HG03520 (cell line): Measurements from ENCODE around the gene CNTFR.

Source experiments
- ATAC-seq: cut with Tn5 transposase; IDR thresholded peaks from one replicate; pipeline ENCODE4 v1.9.1; 2021; ENCODE audit warnings: mild to moderate bottlenecking, moderate library complexity; ENCODE audit not compliant: unreplicated experiment

Gene CNTFR

DNA sequence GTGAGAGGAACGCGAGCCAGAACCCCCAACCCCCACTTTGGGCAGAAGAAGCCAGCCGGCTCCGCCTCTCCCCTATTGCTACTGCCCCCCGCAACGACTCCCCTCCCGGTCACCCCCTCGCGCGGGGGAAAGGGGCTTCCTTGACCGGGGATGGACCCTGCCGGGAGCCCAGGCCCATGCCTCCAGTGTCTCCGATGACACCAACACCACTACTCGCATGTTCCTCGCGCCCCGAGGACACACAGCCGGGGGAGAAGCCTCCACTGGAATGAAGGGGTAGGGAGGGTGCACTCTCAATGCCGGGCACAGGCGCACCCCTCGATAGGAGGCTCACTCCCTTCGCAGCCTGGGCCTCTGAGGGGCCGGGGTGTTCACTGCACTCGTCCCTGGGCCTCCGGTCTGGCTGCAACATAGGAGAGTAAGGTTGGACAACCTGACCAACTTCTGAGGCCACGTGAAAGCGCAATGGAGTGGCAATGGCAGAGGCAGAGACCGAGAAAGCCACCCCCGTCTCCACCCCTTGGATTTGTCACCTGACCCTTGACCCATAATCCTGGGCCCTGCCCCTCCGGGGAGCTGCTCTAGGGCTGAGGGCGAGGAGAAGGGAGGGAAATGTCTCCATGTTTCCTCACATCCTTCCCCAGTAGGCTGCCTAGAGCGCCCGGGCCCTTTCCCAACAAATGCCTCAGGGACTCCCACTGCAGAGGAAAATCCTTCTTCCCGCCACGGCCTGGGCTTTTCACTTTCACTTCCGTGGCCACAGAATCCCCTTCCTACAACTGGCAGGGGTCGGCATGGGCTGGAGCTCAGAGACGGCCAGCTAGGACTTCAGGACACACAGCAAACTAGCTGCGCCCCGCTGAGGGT is 1.1 kb upstream of the CNTFR start:
- ATAC-seq = no peak

DNA sequence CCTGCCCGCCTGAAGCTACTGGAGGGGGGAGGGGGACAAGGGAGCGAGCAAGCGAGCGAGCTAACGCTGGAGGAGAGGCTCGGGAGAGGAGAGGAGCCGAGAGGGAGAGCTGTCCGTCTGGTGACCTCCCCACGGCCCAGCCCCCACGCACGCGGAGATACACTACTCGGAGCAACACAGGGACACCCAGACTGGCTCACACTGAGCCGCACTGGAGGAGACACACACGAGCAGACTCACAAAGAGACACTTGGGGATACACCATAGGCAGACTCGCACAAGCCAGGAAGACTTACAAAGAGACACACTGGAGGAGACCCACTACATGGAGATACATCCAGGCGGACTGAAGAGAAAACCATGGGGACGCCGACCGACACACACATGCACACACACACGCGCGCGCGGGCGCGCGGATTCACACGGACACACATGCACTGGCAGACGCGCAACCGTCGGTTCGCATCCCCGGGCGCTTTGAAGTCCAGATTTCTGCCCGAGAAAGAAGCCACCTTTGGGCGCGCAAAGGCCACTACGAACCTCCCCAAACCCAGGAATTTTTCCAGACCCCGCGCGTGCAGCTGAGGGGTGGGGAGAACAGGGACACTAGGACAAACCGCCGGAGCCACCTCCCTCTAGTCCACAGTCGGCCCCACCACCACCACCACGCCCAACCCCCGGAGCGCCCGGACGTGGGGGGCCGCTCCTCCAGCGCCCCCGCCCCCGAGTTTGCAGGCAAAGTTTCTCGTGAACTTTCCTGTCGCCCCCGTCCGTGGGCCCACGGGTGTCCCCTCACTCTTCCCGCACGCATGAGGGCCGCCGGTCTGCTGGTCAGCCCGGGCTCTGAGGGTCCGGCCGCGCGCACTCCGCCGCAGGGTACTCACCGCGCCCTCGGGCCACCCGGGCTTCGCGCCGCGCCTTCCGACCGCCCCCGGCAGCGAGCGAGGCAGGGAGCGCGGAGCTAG is 571 bp downstream of the CNTFR start:
- no peak for ATAC-seq

- no peak for ATAC-seq
These were observed 2.3 kb downstream of the CNTFR start for GRCh38 chr9:34587271-34587670.

- ATAC-seq = no peak
These were observed 3.4 kb downstream of the CNTFR start for GRCh38 chr9:34585946-34586669.

DNA sequence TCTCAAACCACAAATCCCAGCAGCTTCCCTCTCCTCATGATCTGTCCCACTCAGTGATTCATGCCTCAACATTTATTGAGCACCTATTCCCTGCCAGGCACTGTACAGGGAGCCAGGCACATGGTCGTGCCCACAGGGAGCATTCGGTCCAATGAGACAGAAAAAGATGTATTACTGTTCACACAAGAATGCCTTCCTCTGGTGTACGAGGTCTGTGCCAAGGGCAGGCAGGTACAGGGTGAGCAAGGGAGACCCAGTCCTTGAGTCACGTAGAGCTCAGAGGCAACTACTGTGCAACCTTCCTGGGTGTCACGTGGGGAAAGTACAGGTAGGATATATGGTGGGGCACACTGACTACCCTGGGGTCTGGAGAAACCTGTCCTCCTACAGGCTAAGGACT is 4.6 kb downstream of the CNTFR start:
- ATAC-seq = no peak

DNA sequence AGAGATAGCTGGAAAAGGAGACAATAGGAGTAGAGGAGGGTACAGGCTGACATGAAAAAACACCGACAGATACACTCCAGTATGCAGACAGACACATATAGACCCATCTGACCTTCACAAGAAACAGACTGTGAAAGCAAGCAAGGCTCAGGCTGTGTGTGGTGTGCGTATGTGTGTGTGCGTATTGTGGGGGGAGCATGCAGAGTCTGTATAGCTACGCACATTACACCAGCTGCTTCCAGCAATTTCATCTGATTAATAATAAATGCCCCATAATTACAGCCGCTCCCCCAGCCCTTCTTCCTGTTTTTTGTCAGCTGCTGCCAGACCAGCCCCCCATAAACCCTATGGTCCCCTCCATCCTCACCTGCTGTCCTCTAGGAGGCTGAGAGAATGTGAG is 6.7 kb downstream of the CNTFR start:
- no peak for ATAC-seq

DNA sequence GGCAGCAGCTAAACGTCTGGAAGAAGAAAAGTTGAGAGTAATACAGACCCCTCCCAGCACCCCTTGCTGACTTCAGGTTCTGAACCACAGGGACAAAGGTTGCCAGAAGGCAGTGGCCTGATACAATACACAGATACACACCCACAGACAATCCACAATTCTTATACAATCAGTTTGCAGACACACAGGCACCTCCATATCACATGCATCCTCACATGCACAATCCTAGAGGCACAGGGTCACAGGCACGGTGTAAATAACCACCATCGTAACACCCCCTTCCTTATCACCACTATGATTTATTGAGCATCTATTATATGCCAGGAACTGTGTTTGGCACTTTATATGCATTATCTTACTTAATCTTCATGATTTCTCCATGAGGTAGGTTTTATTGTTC is 8.2 kb downstream of the CNTFR start:
- no peak for ATAC-seq

- no peak for ATAC-seq
These were observed 9.2 kb downstream of the CNTFR start for GRCh38 chr9:34580358-34580757.

DNA sequence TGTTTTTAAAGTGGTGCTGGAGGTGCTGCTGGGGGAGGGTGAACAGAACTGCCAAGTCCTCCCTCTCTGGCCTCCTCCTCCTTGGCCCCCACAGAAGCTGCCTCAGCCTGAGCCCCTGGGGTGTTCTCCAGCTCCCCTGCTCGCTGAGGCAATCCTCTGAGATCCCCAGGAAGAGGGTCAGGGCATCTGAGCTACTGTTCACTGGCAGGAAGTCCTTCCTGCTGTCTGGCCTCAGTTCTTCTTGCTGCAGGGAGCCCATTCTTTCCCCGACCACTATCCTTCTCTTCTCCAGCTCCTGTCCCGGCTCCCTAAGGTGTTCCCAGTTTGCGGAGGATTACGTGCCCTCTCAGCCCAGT is 9.7 kb downstream of the CNTFR start:
- no peak for ATAC-seq

DNA sequence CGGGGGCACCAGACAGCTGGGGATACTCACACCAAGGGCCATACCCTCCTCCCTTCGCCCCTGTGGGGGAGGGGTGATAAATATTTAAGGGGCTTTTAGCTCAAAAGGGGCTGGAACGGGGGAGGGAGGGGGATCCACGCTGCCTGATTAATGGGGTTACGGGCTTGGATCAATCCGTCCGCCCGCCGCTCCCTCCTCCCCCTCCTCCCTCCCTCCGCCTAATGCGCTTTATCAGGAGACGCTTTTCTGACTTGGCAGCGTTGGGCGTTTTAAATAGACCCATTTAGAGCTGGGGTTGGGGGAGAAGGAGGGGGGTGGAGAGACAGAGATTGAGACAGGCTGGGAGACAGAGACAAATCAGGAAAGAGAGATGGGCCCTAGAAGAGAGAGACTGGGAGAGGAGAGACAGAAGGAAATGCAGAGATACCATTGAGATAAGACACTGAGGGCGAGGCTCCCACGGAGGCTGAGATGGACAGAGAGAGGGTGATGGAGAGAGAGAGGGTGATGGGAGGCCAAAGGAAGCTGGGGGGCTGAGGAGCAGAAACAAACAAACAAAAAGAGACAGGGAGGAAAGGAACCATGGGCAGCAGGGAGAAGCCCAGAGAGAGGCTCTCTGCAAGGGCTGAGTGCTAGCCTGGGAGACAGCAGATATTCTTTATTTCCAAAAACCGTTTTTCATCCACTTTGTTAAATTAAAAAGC is 10.3 kb downstream of the CNTFR start:
- ATAC-seq = no peak

DNA sequence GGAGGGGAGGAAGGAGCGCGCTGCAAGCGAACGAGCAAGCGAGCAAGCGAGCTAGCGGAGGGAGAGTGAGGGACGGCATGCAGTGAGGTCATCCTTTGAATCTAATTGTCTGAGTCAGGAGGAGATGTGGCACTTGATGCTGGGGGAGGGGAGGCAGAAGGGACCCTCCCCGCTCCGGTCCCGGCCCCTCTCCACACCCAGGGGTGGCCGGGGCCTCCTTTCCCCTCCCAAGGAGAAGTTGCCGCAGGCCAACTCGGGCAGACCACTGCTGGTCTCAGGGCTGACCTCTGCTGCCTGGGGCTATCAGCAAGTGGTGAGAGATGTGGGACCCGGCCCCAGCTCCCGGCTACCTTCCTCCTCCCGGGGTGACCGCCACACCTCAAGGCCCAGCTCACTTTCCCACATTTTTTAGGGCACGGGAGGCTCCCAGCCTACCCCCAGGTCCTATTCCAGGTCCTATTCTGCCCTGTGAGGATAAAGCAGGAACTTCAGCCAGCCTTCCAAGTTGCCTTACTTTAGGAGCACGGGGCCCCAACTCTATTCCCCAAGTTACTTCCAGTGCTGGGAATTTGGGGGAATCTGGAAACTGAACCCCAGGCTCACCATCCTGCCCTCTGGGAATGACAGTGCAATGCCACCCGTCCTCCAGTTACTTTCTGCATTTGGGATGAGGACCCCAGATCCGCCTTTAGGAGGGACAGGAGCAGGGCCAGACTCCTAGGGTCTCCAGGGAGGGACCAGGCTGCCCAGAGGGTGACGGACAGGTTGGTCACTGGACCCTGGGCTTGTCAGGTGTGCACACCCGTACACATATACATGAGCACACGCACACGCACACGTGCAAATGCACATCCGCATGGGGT is 11.1 kb downstream of the CNTFR start:
- no peak for ATAC-seq

- ATAC-seq = no peak
These were observed 11.9 kb downstream of the CNTFR start for GRCh38 chr9:34577400-34578240.

- ATAC-seq = no peak
These were observed 12.7 kb downstream of the CNTFR start for GRCh38 chr9:34576597-34577399.

DNA sequence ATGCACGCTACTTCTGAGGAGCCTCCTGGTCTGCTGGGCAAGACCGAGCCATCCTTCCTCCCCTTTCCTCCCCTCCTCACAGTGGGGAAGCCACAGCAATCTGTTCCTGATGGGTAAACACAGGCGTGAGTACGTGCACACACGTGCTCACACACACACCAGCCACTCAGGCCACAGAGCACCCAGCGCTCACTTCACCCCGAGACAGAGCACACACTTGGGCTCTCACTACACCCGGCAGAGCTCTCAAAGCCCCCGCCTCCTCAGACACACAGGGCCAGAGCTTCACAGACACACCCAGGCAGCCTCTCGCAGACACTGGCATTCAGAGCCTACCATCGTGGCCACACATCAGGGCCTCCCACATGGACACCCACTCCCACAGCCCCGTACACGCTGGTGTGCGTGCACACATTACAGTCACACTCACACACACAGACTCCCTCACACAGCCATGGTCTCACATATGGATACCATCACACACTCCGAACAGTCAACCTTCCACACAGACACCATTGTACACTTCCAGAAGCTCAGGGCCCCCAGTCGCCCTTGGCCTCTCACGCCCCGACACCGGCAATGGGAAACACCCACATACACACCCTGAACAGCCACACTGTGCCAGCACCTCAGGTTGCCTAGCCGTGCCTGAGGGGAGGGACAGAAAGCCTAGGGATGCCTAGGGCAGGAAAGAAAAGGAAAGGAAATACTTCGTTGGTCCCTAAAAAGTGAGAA is 13.5 kb downstream of the CNTFR start:
- no peak for ATAC-seq

- ATAC-seq = no peak
These were observed 14.3 kb downstream of the CNTFR start for GRCh38 chr9:34575241-34575640.

DNA sequence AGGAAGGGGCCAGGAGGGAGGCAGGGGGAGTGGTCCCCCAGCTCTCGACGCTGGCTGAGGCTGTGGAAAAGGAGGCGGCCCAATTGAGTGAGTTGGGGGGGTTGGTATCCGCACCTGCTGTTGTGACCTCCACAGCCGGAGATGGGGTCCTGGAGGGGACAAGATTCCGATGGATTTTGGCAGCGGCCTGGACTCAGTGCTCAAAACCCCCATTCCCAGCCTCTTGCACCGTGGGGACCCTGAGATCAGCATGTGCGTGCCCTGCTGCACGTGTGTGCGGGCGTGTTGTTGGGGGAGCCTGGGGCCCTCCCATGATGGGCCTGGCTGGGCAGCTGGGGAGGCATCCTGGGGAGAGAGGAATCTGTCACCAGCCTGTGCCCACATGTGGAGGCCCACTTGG is 15.0 kb downstream of the CNTFR start:
- ATAC-seq = no peak

DNA sequence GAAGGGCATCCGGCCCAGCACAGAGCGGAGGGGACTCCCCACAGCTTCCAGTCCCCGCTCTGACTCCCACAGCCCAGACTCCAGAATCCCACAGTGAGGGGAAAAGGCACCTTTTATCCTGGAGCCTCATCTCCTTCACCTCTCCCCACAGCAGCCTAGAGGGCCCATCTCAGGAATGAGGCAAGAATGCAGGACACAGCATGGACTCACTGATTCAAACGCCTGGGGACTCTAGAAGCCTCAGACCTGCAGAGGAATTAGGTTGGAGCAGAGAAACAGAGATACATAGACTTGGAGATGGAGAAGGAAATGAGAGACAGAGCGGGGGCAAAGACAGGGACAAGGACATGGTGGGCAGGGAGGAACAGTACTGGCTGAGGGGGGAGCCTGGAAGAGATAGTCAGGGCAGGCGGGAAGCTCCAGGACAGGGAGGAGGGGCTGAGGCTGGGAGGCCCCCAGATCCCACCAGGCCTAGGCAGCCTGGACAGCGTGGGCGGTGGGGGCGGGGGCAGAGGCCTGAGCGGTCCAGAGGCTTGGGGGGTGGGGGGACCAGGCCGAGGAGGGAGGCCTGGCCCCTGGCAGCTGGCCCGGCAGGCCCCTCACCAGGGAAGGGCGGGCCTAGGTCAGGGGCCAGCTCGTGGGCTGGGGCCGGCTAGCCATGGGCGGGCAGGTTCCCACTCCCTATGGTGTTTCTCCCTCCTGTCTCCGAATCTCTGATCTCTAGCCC is 15.8 kb downstream of the CNTFR start:
- ATAC-seq = no peak
